Small intestine (tissue), 7 donors: ENCODE results near the gene OTUD6A. TPM values are rescaled to one million over a fixed set of nuclear protein-coding genes. Genes with fewer than 3 reads are reported as not detected.

Experiments used
- DNase-seq, 2 donors: peaks; one replicate each; pipeline versions ENCODE4 v3.0.0 to v3.0.0-alpha.2; 2013
- FAIRE-seq: peaks from 2 replicates; lab custom pipeline; 2012; peaks lifted over from hg19 to GRCh38; lab: Jason Lieb, UNC
- H3K27ac ChIP-seq, 3 donors: one replicate each; pipeline ENCODE4 v1.5.1; 2013; ENCODE audit warnings: low read length in 2 of 3, mild to moderate bottlenecking in 2 of 3, control low read depth in 1 of 3, inconsistent platforms in 1 of 3, low read depth in 1 of 3, moderate library complexity in 1 of 3
- H3K27me3 ChIP-seq, 3 donors: one replicate each; pipeline ENCODE4 v1.6.1; 2013; ENCODE audit warnings: low read length in 3 of 3, inconsistent platforms in 1 of 3; ENCODE audit not compliant: control insufficient read depth in 3 of 3, insufficient read depth in 3 of 3
- H3K36me3 ChIP-seq, 3 donors: one replicate each; pipeline ENCODE4 v1.6.1; 2013; ENCODE audit warnings: low read length in 3 of 3, inconsistent platforms in 1 of 3, low read depth in 1 of 3, mild to moderate bottlenecking in 1 of 3, moderate library complexity in 1 of 3; ENCODE audit not compliant: control insufficient read depth in 3 of 3, insufficient read depth in 2 of 3
- H3K4me1 ChIP-seq, 3 donors: one replicate each; pipeline ENCODE4 v1.6.1; 2013; ENCODE audit warnings: low read length in 2 of 3, inconsistent platforms in 1 of 3, low read depth in 1 of 3, mild to moderate bottlenecking in 1 of 3, moderate library complexity in 1 of 3; ENCODE audit not compliant: control insufficient read depth in 3 of 3, insufficient read depth in 2 of 3
- H3K4me3 ChIP-seq, 3 donors: one replicate each; pipeline ENCODE4 v1.5.1; 2013; ENCODE audit warnings: low read length in 3 of 3, control low read depth in 1 of 3, inconsistent platforms in 1 of 3, low read depth in 1 of 3, mild to moderate bottlenecking in 1 of 3, moderate library complexity in 1 of 3
- H3K9me3 ChIP-seq, 2 donors: one replicate each; pipeline ENCODE4 v1.6.1; 2013; ENCODE audit warnings: low read depth in 1 of 2, low read length in 1 of 2; ENCODE audit not compliant: control insufficient read depth in 2 of 2, insufficient read depth in 1 of 2
- WGBS, 3 donors: extraction: QIAGEN DNeasy Blood & Tissue Kit; methylation state at CpG; one replicate each; pipeline ENCODE4 v1.1.7; 2013; 5-methylcytosine and 5-hydroxymethylcytosine counted together
- polyA plus RNA-seq, 4 donors: library from polyadenylated mRNA; stranded (reverse) in 3 of 4; unstranded in 1 of 4; fragments of 200-250 nt in 3 of 4; fragments of 120-200 nt in 1 of 4; gene quantifications; one replicate each; pipeline versions ENCODE4 v1.2.1 to v1.2.3, GENCODE V29; 2013
- donor health status: healthy with polysubstance abuse.
- donor health status: control.
- donor health status: control.
- donor health status: Bipolar disorder and iron deficiency.
- donor health status: healthy.

OTUD6A gene
- polyA plus RNA-seq, 4 donors, result not detected

DNA sequence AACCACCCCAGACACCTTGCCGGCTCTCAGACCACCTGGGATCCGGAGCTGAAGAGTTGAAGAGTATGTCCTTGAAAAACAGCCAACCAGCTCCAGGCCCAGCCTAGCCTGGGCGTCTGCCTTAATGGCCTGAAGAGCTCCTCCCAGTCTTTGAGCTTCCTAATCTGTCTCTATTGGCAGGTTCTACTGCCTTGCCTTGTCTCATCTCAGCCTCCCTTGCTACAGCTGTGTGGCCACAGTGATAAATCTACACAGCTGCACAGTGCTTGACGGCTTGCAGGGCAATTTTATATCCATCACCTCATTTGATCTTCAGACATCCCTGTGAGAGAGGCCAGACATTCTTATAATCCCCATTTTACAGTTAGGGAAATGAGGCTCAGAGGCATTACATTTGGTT lies 32.4 kb upstream of the OTUD6A start:
- peaks cover 0 to 16% (median 0%) of the 10 kb centered on the region in 3 donors for H3K36me3 ChIP-seq
- no peak overlapping the region for H3K4me3 ChIP-seq
- H3K9me3 ChIP-seq, result no peaks in the 10 kb centered on the region
- WGBS, 3 donors, result 57 to 60% (median 58%) methylated on average over 4 of the region's 4 CpGs
- no peak for FAIRE-seq
- no peaks in the 10 kb centered on the region for H3K27me3 ChIP-seq
- no peak overlapping the region for H3K27ac ChIP-seq
- H3K4me1 ChIP-seq, result no peaks in the 10 kb centered on the region
- DNase-seq, result no peak

DNA sequence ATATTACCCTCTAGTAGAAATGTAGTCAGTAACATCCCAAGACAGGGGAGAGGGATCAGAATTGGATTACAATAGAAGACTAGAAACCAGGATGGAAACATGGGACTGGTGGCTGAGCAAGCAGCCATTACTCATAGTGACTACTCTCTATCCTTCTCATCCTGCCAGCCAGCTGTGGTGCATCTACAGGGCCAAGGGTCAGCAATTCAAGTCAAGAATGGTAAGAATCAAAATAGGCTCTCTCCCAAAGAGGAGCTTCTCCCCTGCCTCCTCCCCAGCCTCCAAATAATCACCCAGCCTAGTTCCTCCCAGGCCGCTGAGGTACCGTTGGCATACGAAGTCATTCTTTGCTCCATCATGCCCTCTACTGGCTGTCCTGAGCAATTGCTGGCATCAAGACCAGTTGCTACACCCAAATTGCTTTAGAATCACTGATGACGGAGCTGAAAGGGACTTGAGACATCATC lies 31.9 kb upstream of the OTUD6A start:
- H3K27ac ChIP-seq, result no peak overlapping the region
- peaks cover 0 to 17% (median 0%) of the 10 kb centered on the region in 3 donors for H3K36me3 ChIP-seq
- DNase-seq, result peak; percentile 39 to 43
- no peaks in the 10 kb centered on the region for H3K4me1 ChIP-seq
- 4 to 8% (median 7%) methylated on average over 4 of the region's 4 CpGs for WGBS, 3 donors
- FAIRE-seq, result no peak
- H3K27me3 ChIP-seq, result no peaks in the 10 kb centered on the region
- H3K4me3 ChIP-seq, result no peak overlapping the region
- H3K9me3 ChIP-seq, result no peaks in the 10 kb centered on the region

DNA sequence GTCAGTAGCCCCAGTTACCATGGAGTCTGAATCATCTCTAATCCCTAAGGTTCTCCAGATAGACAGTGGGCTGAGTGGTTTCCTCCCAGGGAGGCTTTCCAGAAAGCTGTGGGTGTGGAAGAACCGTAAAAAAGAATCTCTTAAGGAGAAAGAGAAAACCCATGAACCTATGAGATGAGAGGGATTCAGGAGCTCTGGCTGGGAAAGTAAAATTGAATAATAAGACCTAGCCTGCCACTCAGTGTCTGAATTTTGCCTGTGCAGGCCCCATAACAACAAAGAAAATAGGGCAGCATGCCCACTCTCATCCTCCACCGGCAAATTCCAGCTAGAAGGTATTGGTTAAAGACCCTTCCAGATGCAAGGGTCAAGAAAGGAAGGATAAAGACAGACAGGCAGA lies 29.5 kb upstream of the OTUD6A start:
- DNase-seq, result no peak
- Histone ChIP-seq H3K4me3 (no peak overlapping the region), H3K9me3 (no peaks in the 10 kb centered on the region), H3K4me1 (no peaks in the 10 kb centered on the region), H3K27me3 (no peaks in the 10 kb centered on the region), H3K36me3 (peaks cover 0 to 31% (median 0%) of the 10 kb centered on the region in 3 donors), H3K27ac (no peak overlapping the region)
- no peak for FAIRE-seq
- 64 to 75% (median 70%) methylated on average over 2 of the region's 2 CpGs for WGBS, 3 donors

DNA sequence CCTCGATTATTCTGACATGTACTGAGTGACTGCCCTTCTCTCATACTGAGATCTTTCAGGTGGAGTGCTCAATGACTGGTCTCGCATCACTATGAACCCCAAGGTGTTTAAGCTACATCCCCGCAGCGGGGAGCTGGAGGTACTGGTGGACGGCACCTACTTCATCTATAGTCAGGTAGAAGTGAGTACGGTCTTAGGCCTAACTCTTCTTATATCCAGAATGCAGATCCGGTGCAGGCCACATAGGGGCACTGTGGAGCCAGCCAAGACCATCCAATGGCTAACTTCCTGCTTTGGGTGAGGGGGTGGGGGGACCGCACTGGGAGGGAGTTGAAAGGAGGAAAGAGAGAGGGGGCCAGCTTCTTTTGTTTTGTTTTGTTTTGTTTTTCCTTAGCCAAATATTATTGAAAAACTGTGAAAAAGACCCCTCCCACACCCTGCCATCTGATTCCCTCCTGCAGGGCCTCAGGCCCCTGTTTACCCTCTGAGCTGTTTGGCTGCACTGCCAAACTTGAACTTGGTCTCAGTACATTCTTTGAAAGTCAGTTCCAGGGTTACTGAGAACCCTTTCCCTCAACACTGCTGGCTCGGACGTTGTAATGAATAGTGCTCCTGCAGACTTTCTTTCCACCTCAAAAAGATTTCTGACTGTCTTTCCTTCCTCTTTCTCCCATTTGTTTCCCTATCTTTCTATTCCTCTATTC lies 28.8 kb upstream of the OTUD6A start:
- 67 to 78% (median 69%) methylated on average over 10 of the region's 10 CpGs for WGBS, 3 donors
- Histone ChIP-seq H3K4me3 (no peak overlapping the region), H3K27me3 (no peaks in the 10 kb centered on the region), H3K36me3 (peaks cover 0 to 31% (median 0%) of the 10 kb centered on the region in 3 donors), H3K27ac (no peak overlapping the region), H3K9me3 (no peaks in the 10 kb centered on the region), H3K4me1 (no peaks in the 10 kb centered on the region)
- FAIRE-seq (no peak), DNase-seq (no peak)

DNA sequence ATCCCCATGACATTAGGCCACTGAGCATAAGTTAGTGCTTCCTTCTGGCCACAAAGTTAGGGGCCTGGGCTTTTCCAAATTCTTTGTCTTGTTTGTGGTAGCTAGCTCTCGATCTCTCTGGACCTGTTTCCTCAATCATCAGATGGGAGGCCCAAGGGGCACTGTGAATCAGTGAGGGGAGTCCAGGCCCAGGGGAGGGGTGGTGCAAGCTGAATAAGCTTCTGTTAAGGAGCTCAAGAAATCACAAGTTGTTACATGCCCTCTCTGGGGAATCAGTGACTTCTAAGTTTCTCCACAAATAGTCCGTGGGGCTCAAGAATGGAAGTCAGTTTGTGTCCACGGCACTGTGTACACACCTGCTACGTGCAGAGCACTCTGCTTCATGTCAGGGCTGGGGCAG lies 27.6 kb upstream of the OTUD6A start:
- 71 to 81% (median 75%) methylated on average over 4 of the region's 4 CpGs for WGBS, 3 donors
- Histone ChIP-seq H3K4me1 (no peaks in the 10 kb centered on the region), H3K36me3 (peaks cover 0 to 26% (median 0%) of the 10 kb centered on the region in 3 donors), H3K27me3 (no peaks in the 10 kb centered on the region), H3K4me3 (no peak overlapping the region), H3K27ac (no peak overlapping the region), H3K9me3 (no peaks in the 10 kb centered on the region)
- DNase-seq, result no peak
- FAIRE-seq, result no peak

DNA sequence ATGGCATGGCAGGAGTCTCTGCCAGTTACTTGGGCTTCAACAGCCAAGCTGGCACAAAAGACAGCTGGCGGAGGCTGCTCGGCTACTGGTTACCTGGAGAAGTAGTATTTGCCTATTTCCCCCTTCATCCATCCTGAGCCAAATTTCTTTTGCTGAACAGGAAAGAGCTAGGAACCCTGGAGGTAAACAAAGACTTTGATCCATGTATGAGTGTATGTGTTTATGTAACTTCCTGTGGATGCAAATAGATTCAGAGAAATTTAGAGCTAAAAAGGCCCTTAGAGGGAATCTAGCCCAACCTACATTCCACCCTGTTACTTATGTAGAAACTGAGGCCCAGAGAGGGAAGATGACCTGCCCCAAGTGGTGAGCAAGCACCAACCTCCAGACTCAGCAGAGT lies 23.7 kb upstream of the OTUD6A start:
- Histone ChIP-seq H3K27ac (no peak overlapping the region), H3K9me3 (no peaks in the 10 kb centered on the region), H3K4me3 (no peak overlapping the region), H3K36me3 (peaks cover 0 to 22% (median 0%) of the 10 kb centered on the region in 3 donors), H3K27me3 (no peaks in the 10 kb centered on the region), H3K4me1 (no peaks in the 10 kb centered on the region)
- no peak for DNase-seq
- no peak for FAIRE-seq
- WGBS, 3 donors, result 69 to 93% (median 92%) methylated on average over 2 of the region's 2 CpGs

DNA sequence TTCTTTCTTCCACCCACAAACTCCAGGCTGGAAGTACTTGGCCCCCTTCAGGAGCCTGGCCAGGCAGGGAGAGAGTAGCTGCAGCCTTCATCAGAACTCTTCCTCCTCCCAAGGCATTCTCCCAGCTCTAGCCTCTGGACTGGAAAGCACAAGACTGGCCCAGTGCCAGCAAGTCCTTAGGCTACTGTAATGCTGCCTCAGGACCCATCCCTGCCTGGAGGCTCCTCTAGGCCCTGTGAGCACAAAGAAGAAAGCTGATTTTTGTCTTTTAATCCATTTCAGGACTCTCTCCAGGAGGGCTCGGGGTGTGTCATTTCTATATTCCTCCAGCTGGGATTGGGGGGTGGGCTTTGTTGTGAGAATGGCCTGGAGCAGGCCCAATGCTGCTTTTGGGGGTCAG lies 23.3 kb upstream of the OTUD6A start:
- Histone ChIP-seq H3K36me3 (peaks cover 0 to 21% (median 0%) of the 10 kb centered on the region in 3 donors), H3K27me3 (no peaks in the 10 kb centered on the region), H3K27ac (no peak overlapping the region), H3K9me3 (no peaks in the 10 kb centered on the region), H3K4me1 (no peaks in the 10 kb centered on the region), H3K4me3 (no peak overlapping the region)
- no peak for DNase-seq
- no peak for FAIRE-seq
- 87 to 100% (median 90%) methylated on average over 1 of the region's 1 CpG for WGBS, 3 donors

DNA sequence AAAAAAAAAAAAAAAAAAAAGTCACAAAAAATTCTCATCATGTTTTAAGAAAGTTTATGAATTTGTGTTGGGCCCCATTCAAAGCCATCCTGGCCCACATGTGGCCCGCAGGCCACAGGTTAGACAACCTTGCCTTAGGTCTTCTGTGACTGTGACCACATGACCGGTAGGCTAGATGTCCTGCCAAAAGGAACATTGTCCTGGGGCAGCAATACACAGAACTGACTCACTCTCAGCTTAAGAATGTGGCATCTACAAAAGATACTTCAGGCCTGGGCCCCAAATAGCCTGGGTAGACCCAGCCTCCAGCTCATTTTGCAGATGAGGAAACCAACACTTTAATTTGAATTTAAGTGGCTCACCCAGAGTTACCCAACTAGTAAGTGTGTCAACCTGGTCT lies 22.5 kb upstream of the OTUD6A start:
- DNase-seq (no peak), FAIRE-seq (no peak)
- WGBS, 3 donors, result 87 to 96% (median 93%) methylated on average over 2 of the region's 2 CpGs
- no peaks in the 10 kb centered on the region for H3K9me3 ChIP-seq
- no peaks in the 10 kb centered on the region for H3K27me3 ChIP-seq
- no peaks in the 10 kb centered on the region for H3K4me1 ChIP-seq
- H3K4me3 ChIP-seq, result no peak overlapping the region
- no peak overlapping the region for H3K27ac ChIP-seq
- H3K36me3 ChIP-seq, result peaks cover 0 to 17% (median 0%) of the 10 kb centered on the region in 3 donors
